Stimulated activated CD8-positive, alpha-beta memory T cell treated with anti-CD3 and anti-CD28 coated beads, Interleukin-15, amount 100 ng/mL, for 24 hours (primary cell): Measurements from ENCODE around the gene PTPRM.

Source experiments
- DNase-seq: peaks from one replicate; pipeline ENCODE4 v3.0.0-alpha.2; 2020; ENCODE audit warnings: low read depth

PTPRM gene

DNA sequence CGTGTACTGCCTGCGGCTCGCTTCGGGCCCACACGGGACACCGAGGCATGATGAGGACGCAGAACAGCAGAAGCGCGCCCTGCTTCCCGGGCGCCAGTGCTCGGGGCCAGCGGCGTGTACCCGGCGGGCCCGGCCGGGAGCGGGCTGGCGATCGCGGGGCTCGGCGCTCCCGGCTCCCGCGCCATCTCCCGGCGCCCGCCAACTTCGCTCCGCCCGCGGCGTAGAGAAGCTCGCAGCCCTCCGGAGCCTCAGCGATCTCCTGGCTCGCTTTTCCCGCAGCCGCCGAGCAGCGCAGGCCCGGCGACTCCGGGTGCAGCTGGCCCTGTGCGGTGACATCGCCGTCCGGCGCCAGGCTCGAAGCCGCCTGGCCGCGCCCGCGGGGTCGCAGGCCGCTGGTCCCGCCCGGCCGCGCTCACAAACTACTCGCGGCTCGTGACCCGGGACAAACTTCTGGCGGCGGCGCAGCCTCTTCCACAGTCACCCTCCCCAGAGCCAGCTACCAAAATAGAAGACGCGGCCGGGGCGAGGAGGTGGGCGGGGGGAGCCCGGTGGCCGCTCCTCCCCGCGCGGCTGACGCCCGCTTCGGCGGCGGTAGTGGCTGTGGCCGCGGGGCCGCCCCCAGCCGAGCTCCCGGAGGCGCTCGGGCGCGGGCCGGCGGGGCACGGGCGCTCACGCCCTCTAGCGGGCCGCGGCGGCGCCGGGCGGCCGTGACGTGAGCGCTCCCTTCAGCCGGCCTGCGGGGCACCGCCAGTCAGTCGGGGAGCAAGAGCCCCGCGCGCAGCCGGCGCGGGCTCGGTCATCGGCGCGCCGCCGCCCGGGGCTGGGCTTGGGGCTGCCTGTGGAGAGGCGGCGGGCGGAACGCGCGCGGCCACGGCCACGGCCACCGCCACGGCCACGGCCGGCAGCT lies at the start of gene PTPRM:
TSS of gene PTPRM (plus strand) at position 750 of the 907 bp plus-strand sequence. CDS start 503 bp downstream, outside the sequence.
- DNase-seq, result no peak

DNA sequence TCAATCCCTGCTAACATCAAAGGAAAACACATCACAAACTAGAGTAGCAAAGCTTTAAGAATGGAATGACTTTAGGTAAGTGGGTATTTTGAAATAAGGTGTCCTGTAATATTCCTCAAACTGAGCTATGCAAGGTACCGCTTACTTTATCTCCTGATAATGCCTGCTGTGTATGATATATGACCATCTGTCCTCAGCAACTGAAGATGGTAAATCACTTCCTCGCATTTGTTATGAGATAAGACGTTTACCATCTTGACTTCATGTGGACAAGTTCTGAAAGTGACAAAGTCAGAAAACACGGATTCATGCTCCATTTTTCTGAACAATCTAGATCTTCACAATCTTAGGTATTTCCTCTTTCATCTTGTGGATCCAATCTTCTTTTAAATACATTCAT lies 49.3 kb upstream of the PTPRM start:
- no peak for DNase-seq

DNA sequence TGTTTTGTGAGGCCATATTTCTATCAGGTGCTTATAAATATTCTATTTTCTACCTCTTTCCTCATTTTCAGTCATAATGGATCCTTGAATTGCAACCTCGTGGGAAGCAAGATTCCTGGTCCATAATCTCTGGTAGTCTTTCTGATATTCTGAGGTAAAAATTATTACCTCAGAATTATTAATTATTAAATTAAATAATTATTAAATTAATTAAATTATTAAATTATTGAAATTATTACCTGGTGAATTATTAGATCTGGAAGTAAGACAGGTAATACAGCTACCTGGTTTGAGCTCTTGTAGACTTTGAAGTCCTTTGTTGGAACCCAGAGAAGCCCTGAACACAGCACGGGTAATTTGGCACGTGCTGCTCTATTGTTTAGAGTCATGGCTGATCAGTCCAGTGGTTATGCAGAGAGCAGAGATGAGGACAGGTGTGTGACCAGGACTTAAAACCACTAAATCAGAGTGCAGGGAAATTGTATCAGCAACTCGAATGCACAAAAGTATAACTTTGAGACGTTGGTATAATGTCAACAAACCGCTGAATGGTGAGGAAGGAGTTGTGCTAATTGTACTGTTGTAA lies 46.8 kb upstream of the PTPRM start:
- DNase-seq, result no peak

DNA sequence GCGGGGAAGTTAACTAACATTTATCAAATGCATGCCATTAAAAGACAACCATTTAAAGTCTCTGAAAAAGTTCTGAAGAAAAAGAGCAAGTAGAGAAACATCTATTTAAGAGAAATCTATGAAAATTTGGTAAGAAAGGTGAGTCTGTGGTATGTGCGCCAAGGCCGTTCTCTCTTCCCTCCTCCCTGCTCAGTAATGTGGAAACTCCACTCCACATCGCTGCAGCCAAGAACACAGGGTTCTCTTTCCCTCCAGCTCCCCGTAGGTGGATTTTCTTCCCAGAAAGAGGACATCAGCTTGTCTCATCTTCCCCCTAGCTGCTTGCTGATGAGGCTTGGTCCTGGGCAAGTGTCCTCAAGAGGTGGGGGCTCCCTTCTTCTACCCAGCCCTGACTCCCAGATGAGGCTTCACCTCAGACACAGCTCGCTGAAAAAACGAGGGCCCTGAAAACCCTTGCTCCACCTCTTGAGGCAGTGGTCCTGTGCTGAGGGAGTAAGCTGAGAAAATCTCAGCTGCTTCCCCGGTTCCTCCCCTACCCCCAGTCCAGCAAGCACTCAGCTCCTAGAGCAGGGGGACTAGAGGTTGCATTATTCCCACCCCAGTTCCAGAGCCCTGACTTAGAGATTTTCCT lies 45.8 kb upstream of the PTPRM start:
- DNase-seq, result no peak

DNA sequence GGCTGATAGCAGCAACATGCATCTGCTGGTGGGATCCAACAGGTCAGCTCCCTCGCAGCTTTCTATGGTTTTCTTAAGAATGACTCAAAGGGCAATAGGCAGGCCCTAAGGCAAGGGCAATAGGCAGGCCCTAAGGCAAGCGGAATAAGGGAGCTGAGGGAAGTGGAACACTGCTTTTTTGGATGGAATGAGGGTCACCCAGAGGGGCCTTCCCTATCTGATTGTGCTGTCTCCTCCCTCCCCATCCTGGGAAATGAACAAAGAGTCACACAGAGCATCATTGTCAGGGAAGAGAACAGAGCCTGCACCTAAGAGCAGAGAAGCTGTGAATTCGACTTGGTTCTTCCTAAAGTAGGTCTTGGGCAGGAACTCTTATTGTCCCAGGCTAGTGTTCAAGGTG lies 43.3 kb upstream of the PTPRM start:
- DNase-seq, result no peak

DNA sequence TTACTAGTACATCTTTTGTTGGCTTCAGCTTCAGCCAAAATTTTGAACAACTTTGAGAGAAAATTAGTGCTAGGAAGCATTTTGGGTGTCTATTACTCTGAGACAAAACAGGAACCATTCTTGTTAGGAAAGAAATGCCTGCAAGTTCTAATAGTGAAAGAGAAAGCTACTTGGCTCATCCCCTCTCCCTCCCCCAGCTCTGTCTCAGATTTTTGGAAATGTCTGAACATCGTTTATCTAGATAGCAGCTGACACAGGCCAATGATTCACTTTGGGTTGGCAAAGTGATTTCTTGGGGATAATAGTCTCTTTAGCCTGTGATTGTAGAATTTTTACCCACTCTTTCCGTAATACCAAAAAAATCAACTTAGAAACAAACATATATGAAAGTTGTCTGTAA lies 42.3 kb upstream of the PTPRM start:
- DNase-seq, result no peak

DNA sequence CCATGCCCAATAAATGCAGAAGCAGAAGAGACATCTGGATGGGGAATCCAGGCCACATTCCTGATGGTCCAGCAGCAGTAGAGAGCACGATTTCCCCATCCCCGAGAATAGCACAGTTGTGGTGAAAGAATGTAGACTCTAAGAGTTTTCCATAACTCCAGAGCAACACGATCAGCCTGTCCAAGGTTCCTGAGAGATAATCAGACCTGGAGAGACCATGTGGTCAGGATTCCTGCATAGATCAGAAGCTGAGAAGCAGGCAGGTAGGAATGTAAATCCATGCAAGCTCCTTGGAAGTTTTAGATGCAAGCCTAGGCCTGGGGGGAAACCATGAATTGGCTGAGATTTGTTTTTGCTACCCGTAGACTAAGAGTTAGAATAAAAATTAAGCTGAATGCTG lies 34.2 kb upstream of the PTPRM start:
- no peak for DNase-seq

DNA sequence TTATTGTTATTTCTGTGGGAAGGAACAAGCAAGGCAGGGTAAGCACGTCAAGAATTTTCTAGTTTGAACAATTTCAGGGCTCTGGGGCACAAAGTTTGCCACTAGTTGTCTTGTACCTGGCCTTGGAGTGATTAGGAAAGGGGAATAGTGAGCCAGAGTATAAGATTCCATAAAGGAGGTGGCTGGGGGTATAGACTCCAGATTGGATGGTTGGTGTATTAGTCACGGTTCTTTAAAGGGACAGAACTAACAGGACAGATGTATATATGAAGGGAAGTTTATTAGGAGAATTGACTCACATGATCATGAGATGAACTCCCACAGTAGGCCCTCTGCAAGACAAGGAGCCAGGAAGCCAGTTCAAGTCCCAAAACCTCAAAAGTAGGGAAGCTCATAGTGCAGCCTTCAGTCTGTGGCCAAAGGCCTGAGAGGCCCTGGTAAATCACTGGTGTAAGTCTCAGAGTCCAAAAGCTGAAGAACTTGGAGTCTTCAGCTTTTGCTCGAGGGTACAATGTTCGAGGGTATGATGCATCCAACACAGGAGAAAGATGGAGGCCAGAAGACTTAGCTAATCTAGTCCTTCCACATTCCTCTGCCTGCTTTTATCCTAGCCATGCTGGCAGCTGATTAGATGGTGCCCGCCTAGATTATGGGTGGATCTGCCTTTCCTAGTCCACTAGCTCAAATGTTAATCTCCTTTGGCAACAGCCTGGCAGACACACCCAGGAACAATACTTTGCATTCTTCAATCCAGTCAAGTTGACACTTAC lies 31.5 kb upstream of the PTPRM start:
- no peak for DNase-seq

DNA sequence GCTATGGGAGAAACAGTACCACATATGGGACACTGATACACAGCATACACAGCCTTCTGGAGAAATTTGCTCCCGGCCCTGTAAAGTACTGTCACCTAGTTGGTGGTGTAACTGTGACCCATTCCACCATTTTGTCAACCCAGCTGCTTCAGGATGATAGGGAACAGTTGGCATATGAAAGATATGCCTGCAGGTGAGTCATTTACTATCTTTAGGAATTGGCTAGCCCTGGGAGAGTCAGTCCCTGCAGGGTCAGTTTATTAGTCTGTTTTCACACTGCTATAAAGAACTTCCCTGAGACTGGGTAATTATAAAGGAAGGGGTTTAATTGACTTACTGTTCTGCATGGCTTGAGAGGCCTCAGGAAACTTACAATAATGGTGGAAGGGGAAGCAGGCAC lies 30.0 kb upstream of the PTPRM start:
- no peak for DNase-seq

DNA sequence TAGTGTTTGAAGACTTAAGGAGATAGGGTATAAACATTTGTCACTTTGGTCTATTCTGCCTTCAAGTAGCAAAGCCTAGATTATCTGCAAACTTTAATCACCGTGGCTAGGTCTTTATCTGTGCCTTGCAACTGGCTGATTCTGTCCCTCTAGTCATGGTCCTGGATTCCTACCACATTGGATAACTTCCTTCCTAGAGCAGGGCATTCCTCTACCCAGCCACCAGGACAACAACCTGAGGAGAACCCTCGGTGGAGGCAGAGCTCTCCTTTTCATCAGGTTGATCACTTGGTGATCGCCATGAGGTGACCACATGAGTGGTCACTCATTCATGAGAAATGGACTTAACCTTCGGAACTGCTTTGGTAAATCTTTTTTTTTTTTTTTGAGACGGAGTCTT lies 25.3 kb upstream of the PTPRM start:
- DNase-seq, result no peak

DNA sequence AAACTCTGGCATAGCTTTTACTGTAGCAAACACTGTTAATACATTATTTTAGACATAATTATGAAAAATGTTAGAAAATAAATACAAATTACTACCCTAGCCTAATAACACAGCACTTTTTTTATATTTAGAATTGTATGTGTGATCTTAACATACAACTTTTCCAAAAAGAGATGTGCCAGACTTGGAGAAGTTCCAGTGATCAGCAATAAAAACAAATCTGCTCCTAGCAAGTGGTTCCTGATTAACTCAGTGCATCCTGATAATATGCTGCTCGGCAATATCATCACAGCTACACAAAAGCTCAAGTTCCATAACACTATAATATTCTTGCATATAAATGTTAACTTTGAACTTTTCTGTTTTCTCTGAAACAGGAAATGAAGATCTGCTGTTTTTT lies 22.4 kb upstream of the PTPRM start:
- no peak for DNase-seq

DNA sequence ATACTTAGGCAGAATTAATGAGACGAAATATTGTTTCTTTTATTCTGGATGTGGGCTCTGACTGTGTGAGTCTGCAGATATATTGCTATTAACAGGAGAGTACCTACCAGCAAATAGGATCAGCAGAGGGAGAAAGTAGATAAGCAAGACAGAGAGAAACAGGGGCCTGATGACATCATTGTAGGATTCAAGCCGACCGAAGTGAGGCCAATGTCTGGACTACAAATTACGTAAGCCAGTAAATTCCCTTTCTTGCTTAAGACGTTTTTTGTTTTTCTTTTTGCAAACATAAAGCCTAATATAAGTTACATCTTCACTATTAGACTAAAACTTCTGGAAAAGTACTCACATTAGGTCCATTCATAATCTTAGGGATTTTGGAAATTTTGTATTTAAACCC lies 21.4 kb upstream of the PTPRM start:
- no peak for DNase-seq

DNA sequence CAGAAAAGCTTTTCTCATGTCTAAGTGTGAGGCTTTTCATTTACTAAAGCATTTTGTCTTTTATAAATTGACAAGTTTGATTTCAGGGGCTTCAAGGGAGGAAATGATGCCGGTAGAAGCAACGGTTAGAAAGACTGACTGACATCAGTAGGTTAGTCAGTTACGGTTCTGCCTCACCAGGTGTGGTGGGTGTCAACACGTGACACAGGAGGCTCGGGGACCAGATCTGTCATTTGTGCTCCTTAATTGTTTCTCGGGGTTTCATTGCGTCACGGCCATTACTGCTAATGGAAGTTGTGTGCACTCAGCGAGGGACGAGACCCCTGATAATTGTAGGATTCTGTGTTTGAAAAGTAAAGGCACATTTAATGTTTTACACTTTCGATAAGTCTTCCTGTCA lies 18.9 kb upstream of the PTPRM start:
- no peak for DNase-seq

DNA sequence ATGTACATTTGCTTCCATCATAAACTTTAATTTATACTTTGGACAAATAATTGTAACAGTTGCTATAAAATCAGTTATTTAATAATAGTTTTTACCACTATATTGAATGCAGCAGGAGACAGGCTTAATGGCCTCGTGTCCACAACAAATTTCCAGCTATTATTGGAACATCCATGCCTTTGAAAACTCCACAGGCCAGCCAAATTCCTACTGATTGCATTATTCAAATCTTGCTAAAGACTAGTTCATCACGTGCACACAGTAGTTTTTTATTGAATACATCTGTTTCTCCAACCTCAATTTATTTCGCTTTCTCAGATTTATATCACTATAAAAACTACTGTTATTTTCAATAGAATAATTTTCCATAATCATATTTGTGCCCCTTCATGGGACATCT lies 18.4 kb upstream of the PTPRM start:
- DNase-seq, result no peak

DNA sequence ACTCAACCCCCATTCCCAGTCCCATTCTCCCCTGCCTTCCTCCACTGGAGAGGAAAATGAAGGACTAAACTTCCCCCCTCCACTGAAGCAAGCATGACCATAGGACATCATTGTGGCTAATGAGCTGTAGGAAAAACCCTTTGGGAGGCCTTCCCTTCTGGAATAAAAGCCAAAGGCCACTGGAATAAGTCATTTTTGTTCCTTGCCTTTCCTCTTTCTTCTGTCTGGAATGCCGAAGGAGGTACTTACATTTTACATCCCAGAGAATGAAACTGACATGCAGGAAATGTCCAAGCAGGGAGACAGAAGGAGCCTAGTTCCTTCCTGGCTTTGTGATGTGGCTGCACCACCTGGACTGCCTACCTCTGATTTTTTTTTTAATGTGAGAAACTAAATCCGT lies 9.1 kb upstream of the PTPRM start:
- DNase-seq, result no peak

DNA sequence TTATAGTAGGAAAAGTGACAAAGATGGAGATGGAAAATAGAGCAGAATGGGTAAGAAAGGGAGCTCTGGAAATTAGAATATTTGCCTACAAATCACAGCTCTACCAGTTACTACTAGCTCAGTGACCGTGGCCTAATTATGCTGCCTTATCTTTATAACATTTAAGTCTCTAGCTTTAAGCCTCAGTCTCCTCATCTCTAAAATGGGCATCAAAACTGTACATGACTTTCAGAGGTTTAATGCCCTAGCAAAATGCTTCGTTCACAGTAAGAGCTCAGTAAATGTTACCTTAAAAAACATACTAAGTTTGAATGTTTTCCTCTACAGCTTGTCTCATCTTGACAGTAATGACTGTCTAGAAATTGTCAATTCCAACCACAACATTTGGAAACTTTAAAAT lies 8.3 kb upstream of the PTPRM start:
- DNase-seq, result no peak

DNA sequence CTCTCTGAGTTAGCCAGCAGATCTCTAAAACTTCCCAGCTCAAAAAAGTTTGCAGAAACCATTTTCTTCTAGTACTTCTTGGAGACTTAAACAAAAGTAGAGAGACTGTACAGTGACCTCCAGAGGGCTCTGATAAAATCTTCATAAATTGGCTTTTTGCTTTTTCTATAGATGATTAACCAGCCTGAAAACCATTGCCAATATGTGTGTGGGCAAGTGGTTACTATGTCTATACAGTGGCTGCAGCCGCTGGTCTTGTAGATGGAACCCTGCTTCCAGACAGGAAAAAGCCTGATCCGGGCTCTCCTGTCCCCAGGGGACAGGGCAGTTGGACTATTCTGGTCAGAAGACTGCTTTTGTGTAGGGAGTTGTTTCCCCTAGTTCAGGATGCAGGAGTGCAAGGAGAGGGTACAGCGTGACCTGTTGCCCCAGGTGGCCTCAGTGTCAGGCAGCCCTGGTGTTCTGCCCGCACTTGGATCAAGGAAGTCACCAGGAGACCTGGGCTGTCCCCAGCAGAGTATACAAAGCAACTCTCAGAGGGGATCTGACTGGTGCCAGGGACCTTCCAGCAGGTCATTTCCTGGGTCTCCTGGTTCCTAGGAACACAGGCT lies 7.3 kb upstream of the PTPRM start:
- DNase-seq, result no peak

DNA sequence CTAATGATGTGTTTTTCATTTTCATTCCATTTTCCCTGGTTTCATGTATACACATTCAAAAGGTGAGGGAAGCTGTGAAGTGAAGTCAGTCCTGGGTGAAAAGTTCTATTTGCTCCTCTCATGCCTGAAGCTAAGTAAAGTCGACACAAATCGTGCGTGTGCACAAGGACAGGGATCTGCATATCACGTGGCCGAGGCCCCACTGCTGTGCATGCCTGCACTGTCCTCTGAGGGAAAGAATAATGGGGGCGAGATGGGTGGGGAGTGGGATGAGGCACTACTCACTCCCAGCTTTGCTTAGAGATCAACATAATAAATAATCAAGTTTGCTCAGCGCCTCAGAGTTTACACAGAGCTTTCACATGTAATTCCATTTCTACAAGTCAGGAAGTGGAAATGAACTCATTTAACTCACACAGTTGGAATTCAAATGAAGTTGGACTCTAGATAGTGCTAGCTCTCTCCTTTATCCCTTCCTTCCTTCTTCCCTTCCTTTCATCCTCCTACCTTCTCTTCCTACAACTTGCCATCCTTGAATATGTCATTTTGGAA lies 5.1 kb upstream of the PTPRM start:
- no peak for DNase-seq

DNA sequence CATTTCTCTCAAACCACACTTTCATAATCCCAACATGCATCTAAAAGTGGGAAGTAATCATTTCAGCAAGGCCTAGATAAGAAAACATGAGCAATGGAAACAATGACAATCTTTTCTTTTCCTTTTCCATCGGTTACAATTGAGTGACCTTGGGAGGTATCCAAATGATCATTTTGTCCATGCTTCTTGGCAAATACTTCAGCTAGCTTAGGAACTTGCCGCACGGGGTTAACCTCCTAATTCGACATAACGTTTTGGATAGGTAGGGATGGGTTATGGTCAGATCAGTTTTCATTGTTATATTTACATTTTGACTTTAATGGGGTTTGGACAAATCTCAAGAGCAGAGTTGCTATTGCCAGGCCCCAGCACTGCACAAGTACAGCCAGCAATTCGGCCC lies 4.6 kb upstream of the PTPRM start:
- DNase-seq, result no peak

DNA sequence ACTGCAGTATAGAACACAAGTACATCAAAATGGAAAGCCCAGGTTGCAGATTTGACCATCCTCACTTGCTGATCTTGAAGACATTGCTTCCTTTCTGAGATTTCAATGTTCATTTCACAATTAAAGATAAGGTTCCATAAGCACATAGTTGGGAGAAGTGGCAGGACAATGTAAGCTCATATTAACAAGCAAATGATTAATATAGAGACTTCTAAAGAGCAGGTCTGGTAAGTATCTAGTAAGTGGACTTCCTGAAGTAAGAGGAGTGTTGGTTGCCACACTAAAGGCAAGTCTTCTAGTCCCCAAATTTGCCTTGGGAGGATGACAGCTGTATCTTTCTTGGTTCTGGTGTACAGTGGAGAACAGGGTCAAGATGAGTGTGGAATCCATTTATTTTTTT lies 1.4 kb upstream of the PTPRM start:
- DNase-seq, result no peak

DNA sequence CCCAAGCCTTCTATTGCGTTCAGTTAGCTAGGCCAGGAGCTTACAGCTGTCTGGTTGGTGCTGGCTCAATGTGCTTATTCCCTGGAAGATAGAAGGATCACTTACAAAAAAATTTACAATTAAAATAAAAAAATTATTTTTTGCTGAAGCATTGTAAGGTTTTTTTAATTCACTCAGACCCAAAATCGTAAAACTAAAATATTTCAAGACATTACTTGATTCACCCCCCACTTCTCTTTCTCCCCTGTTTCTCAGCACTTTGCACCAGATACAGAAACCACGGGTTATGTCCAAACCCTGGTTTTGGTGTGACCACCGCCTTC lies 911 bp upstream of the PTPRM start:
- DNase-seq, result no peak
